ENCODE data around the gene KDM5B. TPM values are rescaled to one million over a fixed set of nuclear protein-coding genes. Genes with fewer than 3 reads are reported as not detected.

Gene KDM5B
- polyA plus RNA-seq, 1 donor from 2014 or later = 88.4 TPM

DNA sequence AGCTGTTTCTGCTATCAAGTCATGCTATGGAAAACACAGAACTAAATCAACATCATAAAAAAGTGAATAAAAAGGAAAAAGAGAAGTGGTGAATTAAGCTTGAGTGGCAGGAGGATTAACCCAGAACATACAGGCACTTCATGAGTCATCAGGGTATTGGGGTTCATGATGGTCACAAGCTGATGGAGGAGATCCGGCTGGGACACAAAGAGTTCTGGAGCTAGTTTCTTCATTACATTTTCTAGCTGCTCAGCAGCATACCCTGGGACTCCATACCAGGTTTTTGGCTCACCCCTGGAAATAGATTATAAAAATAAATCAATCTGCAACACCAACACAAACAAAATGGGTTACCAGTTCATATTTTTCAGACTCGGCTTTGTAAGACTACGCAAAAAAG, 55.4 kb downstream of the KDM5B start:
- H3K27ac ChIP-seq (ENCODE audit: low read length) = no peak overlapping the region
- no peaks in the 10 kb centered on the region for H3K9me2 ChIP-seq (ENCODE audit: insufficient read depth, low read length)
- H3K36me3 ChIP-seq (ENCODE audit: insufficient read depth, low read length) = peaks cover 16% of the 10 kb centered on the region
- peaks cover 3% of the 10 kb centered on the region for H4K20me1 ChIP-seq (ENCODE audit: insufficient read depth)
- H3F3A ChIP-seq (ENCODE audit: insufficient read depth, low read length, poor library complexity, severe bottlenecking) = peaks cover 4% of the 10 kb centered on the region
- no peak overlapping the region for H3K9ac ChIP-seq (ENCODE audit: low read length)
- no peaks in the 10 kb centered on the region for H3K27me3 ChIP-seq (ENCODE audit: insufficient read depth, low read depth, low read length)
- H3K4me3 ChIP-seq (ENCODE audit: low read length) = no peak overlapping the region
- H3K4me2 ChIP-seq (ENCODE audit: low read length) = no peak overlapping the region
- TF ChIP-seq CTCF (IDR thresholded peaks at IDR 0.05; ENCODE audit: poor library complexity, severe bottlenecking) (no peak), SMC3 (conservative IDR thresholded peaks at IDR 0.05; ENCODE audit: poor library complexity) (no peak), RAD21 (conservative IDR thresholded peaks at IDR 0.05) (no peak), TAF1 (IDR thresholded peaks at IDR 0.05; ENCODE audit: low read depth) (no peak), EZH2 (IDR thresholded peaks at IDR 0.05; ENCODE audit: borderline replicate concordance, insufficient read depth, low read length, poor library complexity, severe bottlenecking) (no peak), MXI1 (conservative IDR thresholded peaks at IDR 0.05; ENCODE audit: poor library complexity, severe bottlenecking) (no peak)
- no peak overlapping the region for H2AFZ ChIP-seq (ENCODE audit: low read depth, low read length)
- H3K79me2 ChIP-seq (replicated peaks; ENCODE audit: insufficient read depth, low read length) = no peaks in the 10 kb centered on the region
- no peaks in the 10 kb centered on the region for H3K9me3 ChIP-seq (ENCODE audit: low read length)

DNA sequence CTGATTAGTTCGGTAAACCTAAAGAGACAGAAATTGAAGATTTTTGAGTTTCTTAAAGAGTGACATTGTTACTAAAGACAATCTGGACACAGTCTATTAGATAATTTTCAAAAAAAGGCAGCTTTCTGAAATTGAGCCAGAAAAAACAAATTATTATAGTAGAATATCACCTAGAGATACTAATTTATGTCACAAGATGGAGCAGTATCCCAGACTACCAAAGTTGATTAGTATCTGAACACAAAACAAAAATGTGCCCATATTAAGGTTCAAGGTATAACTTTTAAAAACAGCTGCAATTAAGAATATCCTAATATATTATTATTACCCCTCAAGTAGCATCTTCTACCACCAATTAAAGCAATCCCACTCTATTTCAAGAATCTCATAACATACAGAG, 57.5 kb downstream of the KDM5B start:
- Histone ChIP-seq H2AFZ (ENCODE audit: low read depth, low read length) (no peak overlapping the region), H3K79me2 (replicated peaks; ENCODE audit: insufficient read depth, low read length) (no peaks in the 10 kb centered on the region), H3K27me3 (ENCODE audit: insufficient read depth, low read depth, low read length) (no peaks in the 10 kb centered on the region), H3K9ac (ENCODE audit: low read length) (no peak overlapping the region), H3K36me3 (ENCODE audit: insufficient read depth, low read length) (peaks cover 16% of the 10 kb centered on the region), H3K9me2 (ENCODE audit: insufficient read depth, low read length) (no peaks in the 10 kb centered on the region), H3F3A (ENCODE audit: insufficient read depth, low read length, poor library complexity, severe bottlenecking) (peaks cover 4% of the 10 kb centered on the region), H3K27ac (ENCODE audit: low read length) (no peak overlapping the region), H4K20me1 (ENCODE audit: insufficient read depth) (peaks cover 3% of the 10 kb centered on the region), H3K9me3 (ENCODE audit: low read length) (no peaks in the 10 kb centered on the region), H3K4me2 (ENCODE audit: low read length) (no peak overlapping the region), H3K4me3 (ENCODE audit: low read length) (no peak overlapping the region)
- TF ChIP-seq TAF1 (IDR thresholded peaks at IDR 0.05; ENCODE audit: low read depth) (no peak), MXI1 (conservative IDR thresholded peaks at IDR 0.05; ENCODE audit: poor library complexity, severe bottlenecking) (no peak), RAD21 (conservative IDR thresholded peaks at IDR 0.05) (no peak), EZH2 (IDR thresholded peaks at IDR 0.05; ENCODE audit: borderline replicate concordance, insufficient read depth, low read length, poor library complexity, severe bottlenecking) (no peak), EP300 (conservative IDR thresholded peaks at IDR 0.05; ENCODE audit: poor library complexity, severe bottlenecking) (no peak), CTCF (IDR thresholded peaks at IDR 0.05; ENCODE audit: poor library complexity, severe bottlenecking) (no peak), SMC3 (conservative IDR thresholded peaks at IDR 0.05; ENCODE audit: poor library complexity) (no peak), POLR2AphosphoS5 (IDR thresholded peaks at IDR 0.05) (no peak)
- TF ChIP-seq, protein P1, sequence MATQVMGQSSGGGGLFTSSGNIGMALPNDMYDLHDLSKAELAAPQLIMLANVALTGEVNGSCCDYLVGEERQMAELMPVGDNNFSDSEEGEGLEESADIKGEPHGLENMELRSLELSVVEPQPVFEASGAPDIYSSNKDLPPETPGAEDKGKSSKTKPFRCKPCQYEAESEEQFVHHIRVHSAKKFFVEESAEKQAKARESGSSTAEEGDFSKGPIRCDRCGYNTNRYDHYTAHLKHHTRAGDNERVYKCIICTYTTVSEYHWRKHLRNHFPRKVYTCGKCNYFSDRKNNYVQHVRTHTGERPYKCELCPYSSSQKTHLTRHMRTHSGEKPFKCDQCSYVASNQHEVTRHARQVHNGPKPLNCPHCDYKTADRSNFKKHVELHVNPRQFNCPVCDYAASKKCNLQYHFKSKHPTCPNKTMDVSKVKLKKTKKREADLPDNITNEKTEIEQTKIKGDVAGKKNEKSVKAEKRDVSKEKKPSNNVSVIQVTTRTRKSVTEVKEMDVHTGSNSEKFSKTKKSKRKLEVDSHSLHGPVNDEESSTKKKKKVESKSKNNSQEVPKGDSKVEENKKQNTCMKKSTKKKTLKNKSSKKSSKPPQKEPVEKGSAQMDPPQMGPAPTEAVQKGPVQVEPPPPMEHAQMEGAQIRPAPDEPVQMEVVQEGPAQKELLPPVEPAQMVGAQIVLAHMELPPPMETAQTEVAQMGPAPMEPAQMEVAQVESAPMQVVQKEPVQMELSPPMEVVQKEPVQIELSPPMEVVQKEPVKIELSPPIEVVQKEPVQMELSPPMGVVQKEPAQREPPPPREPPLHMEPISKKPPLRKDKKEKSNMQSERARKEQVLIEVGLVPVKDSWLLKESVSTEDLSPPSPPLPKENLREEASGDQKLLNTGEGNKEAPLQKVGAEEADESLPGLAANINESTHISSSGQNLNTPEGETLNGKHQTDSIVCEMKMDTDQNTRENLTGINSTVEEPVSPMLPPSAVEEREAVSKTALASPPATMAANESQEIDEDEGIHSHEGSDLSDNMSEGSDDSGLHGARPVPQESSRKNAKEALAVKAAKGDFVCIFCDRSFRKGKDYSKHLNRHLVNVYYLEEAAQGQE (IDR thresholded peaks at IDR 0.05; ENCODE audit: borderline replicate concordance) = no peak

Data from neural cell (in vitro differentiated cells).